Fibroblast of lung (primary cell): ENCODE results near the gene NIT1. TPM values are rescaled to one million over a fixed set of nuclear protein-coding genes. Genes with fewer than 3 reads are reported as not detected.

ENCODE experiments used
- DNase-seq, 2 donors: peaks; one replicate each; pipeline versions ENCODE4 v3.0.0 to v3.0.0-alpha.2; 2010; ENCODE audit warnings: low read depth in 2 of 2
- H2AFZ ChIP-seq: 2 replicates; pipeline ENCODE4 v1.5.1; 2012; ENCODE audit warnings: low read length, control low read depth, inconsistent platforms
- H3K27ac ChIP-seq: 2 replicates; pipeline ENCODE4 v1.5.1; 2011; ENCODE audit warnings: low read length, control low read depth; ENCODE audit not compliant: insufficient read depth
- H3K27me3 ChIP-seq: 2 replicates; pipeline ENCODE4 v1.5.1; 2011; ENCODE audit warnings: mild to moderate bottlenecking, low read length; ENCODE audit not compliant: control insufficient read depth, insufficient read depth
- H3K36me3 ChIP-seq: 2 replicates; pipeline ENCODE4 v1.5.1; 2011; ENCODE audit warnings: low read length; ENCODE audit not compliant: control insufficient read depth, insufficient read depth
- H3K4me1 ChIP-seq: 2 replicates; pipeline ENCODE4 v1.5.1; 2011; ENCODE audit warnings: low read length; ENCODE audit not compliant: control insufficient read depth, insufficient read depth; ENCODE audit errors: extremely low read depth
- H3K4me2 ChIP-seq: 2 replicates; pipeline ENCODE4 v1.5.1; 2011; ENCODE audit warnings: low read length, control low read depth; ENCODE audit not compliant: insufficient read depth; ENCODE audit errors: extremely low read depth
- H3K4me3 ChIP-seq, 4 experiments: fragments of 200-600 bp in 1 of 4; sonication (generic) in 1 of 4; replicated peaks in 1 of 4; 2 replicates each; pipeline ENCODE4 v1.5.1; 2011 to 2016; ENCODE audit warnings: low read length in 4 of 4, low read depth in 3 of 4, mild to moderate bottlenecking in 3 of 4, control low read depth in 2 of 4, inconsistent platforms in 1 of 4, mixed read lengths in 1 of 4; ENCODE audit not compliant: insufficient read depth in 1 of 4; ENCODE audit errors: control extremely low read depth in 1 of 4
- H3K79me2 ChIP-seq: 2 replicates; pipeline ENCODE4 v1.5.1; 2012; ENCODE audit warnings: mild to moderate bottlenecking, low read length, inconsistent platforms; ENCODE audit not compliant: control insufficient read depth, insufficient read depth
- H3K9ac ChIP-seq: 2 replicates; pipeline ENCODE4 v1.5.1; 2011; ENCODE audit warnings: mild to moderate bottlenecking, low read length, control low read depth; ENCODE audit not compliant: insufficient read depth
- H3K9me3 ChIP-seq: 2 replicates; pipeline ENCODE4 v1.5.1; 2012; ENCODE audit warnings: low read depth, low read length; ENCODE audit not compliant: control insufficient read depth, insufficient read depth
- H4K20me1 ChIP-seq: 2 replicates; pipeline ENCODE4 v1.5.1; 2011; ENCODE audit warnings: low read length; ENCODE audit not compliant: control insufficient read depth, insufficient read depth; ENCODE audit errors: extremely low read depth
- EZH2 ChIP-seq: IDR thresholded peaks from 2 replicates; pipeline ENCODE4 v1.5.1; 2012; ENCODE audit warnings: low read length, control low read depth, mild to moderate bottlenecking; ENCODE audit errors: missing control alignments
- polyA plus RNA-seq, 2 donors: library from polyadenylated mRNA; depleted of rRNA in 1 of 2; stranded (reverse) in 1 of 2; unstranded in 1 of 2; fragments of >200 nt; gene quantifications; 2 replicates each; pipeline ENCODE4 v1.2.1, GENCODE V29; 2011 to 2012; ENCODE audit warnings: missing spikeins in 1 of 2
- total RNA-seq: library from RNA; depleted of rRNA; stranded (reverse); fragments of >200 nt; gene quantifications from 2 replicates; pipeline ENCODE4 v1.2.1, GENCODE V29; 2014
- TF ChIP-seq, protein P1 (sequence below), 2 donors: IDR thresholded peaks in 1 of 2; conservative IDR thresholded peaks in 1 of 2; 1 replicate in 1 of 2; 2 replicates in 1 of 2; pipeline ENCODE4 v1.5.1; 2011 to 2012; ENCODE audit warnings: low read length in 2 of 2, control low read depth in 1 of 2, inconsistent platforms in 1 of 2, low read depth in 1 of 2, mild to moderate bottlenecking in 1 of 2

Gene NIT1
- total and polyA plus RNA-seq, 2 donors (not counting 1 experiment from before 2014, with no cell fraction given), result 30.6 to 42.6 TPM

DNA sequence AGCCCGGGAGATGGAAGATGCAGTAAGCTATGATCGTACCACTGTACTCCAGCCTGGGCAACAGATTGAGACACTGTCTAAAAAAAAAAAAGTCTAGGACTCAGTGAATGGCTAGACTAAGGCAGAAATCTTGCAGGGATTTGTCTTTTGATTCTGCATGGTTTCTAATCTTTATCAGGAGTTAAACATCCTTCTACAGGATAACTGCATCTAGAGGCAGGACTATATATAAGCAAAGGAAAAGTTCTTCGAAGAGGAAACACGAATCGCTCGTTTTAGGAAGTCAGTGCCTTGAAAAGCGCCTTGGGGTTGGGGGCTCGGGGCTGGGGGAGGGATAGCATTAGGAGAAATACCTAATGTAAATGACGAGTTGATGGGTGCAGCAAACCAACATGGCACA, 35.3 kb downstream of the NIT1 start:
- Histone ChIP-seq H3K4me3 (peak overlapping the region; percentile 87 to 99 (median 96)), H3K9ac (no peak overlapping the region), H3K4me1 (no peaks in the 10 kb centered on the region), H3K4me2 (peak overlapping the region; percentile 28), H3K27me3 (no peaks in the 10 kb centered on the region), H3K36me3 (peaks cover 8% of the 10 kb centered on the region), H3K27ac (peak overlapping the region; percentile 100), H4K20me1 (no peaks in the 10 kb centered on the region), H3K9me3 (no peaks in the 10 kb centered on the region), H2AFZ (peak overlapping the region; percentile 40), H3K79me2 (peaks cover 1% of the 10 kb centered on the region)
- no peak for DNase-seq
- TF ChIP-seq, protein P1, sequence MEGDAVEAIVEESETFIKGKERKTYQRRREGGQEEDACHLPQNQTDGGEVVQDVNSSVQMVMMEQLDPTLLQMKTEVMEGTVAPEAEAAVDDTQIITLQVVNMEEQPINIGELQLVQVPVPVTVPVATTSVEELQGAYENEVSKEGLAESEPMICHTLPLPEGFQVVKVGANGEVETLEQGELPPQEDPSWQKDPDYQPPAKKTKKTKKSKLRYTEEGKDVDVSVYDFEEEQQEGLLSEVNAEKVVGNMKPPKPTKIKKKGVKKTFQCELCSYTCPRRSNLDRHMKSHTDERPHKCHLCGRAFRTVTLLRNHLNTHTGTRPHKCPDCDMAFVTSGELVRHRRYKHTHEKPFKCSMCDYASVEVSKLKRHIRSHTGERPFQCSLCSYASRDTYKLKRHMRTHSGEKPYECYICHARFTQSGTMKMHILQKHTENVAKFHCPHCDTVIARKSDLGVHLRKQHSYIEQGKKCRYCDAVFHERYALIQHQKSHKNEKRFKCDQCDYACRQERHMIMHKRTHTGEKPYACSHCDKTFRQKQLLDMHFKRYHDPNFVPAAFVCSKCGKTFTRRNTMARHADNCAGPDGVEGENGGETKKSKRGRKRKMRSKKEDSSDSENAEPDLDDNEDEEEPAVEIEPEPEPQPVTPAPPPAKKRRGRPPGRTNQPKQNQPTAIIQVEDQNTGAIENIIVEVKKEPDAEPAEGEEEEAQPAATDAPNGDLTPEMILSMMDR (conservative IDR thresholded peaks at IDR 0.05 in 1 of 2, IDR thresholded peaks at IDR 0.05 in 1 of 2; ENCODE audit: low read depth in 1 of 2, low read length in 2 of 2), result no peak
- TF ChIP-seq EZH2, result no peak

DNA sequence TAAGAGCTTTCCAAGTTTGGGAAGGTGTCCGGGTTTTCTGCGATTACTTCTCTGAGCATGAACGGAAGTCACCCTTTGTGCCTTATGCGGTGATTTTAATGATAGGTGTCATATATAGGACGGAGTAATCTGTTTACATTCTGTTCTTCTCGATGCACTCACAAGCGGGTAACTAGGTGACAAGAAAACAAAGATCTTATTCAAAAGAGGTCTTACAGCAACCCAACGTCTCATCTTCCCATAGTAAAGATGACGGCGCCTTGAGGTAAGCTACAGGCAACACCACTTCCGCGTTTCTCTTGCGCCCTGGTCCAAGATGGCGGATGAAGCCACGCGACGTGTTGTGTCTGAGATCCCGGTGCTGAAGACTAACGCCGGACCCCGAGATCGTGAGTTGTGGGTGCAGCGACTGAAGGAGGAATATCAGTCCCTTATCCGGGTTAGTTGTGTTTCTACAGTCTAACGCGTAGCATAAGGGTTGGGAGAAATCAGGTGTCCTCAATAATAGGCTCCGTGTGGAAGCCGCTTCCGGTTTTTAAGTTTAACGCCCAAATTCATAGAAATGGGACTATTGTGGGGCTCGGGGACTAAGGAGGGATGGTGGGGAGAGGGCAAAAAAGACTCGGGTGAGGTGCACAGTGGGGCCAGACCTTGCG, 35.9 kb downstream of the NIT1 start, which contains the start of gene UFC1:
TSS of gene UFC1 (plus strand) at position 297 of the 656 bp plus-strand sequence. CDS start at position 317, 20 bp downstream.
- Histone ChIP-seq H3K9me3 (no peaks in the 10 kb centered on the region), H3K27me3 (no peaks in the 10 kb centered on the region), H3K9ac (peak within 1 kb of the TSS; percentile 99), H3K79me2 (peaks cover 1% of the 10 kb centered on the region), H3K4me1 (no peaks in the 10 kb centered on the region), H3K27ac (peak within 1 kb of the TSS; percentile 100), H3K4me2 (peak within 1 kb of the TSS; percentile 83), H3K4me3 (peak within 1 kb of the TSS; percentile 87 to 99 (median 96)), H2AFZ (peak within 1 kb of the TSS; percentile 99), H4K20me1 (no peaks in the 10 kb centered on the region), H3K36me3 (peaks cover 8% of the 10 kb centered on the region)
- peak; percentile 92 to 94 for DNase-seq
- TF ChIP-seq, protein P1 (conservative IDR thresholded peaks at IDR 0.05 in 1 of 2, IDR thresholded peaks at IDR 0.05 in 1 of 2; ENCODE audit: low read depth in 1 of 2, low read length in 2 of 2), result no peak
- no peak for TF ChIP-seq EZH2

DNA sequence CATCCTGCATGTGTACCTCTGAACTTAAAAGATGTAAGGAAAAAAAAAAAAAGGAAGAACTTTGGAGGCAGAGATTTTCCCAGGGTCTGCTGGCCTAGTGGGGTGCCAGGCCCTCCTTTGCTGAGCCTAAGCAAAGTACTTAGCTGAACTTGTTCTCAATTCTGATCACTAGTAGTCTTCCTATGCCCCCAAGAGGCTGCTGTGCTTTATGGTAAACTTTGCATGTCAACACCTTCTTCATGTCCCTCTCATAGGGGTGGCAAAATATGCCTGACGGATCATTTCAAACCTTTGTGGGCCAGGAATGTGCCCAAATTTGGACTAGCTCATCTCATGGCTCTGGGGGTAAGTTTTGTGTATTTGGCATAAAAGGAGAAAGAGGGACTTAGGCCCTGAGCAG, 40.0 kb downstream of the NIT1 start:
- Histone ChIP-seq H3K9ac (no peak overlapping the region), H3K9me3 (no peaks in the 10 kb centered on the region), H4K20me1 (no peaks in the 10 kb centered on the region), H3K79me2 (peaks cover 17% of the 10 kb centered on the region), H3K4me3 (no peak overlapping the region), H3K4me2 (no peak overlapping the region), H3K27me3 (no peaks in the 10 kb centered on the region), H3K27ac (no peak overlapping the region), H3K36me3 (peaks cover 20% of the 10 kb centered on the region), H3K4me1 (peaks cover 7% of the 10 kb centered on the region), H2AFZ (no peak overlapping the region)
- TF ChIP-seq, protein P1 (conservative IDR thresholded peaks at IDR 0.05 in 1 of 2, IDR thresholded peaks at IDR 0.05 in 1 of 2; ENCODE audit: low read depth in 1 of 2, low read length in 2 of 2), result no peak
- TF ChIP-seq EZH2, result no peak
- DNase-seq, result no peak
